GM23338 (cell line): Measurements from ENCODE around the gene NAE1. TPM values are rescaled to one million over a fixed set of nuclear protein-coding genes. Genes with fewer than 3 reads are reported as not detected.

Experiments used
- ATAC-seq: fragments of 200-7000 bp; cut with Tn5 transposase; 3 replicates; pipeline ENCODE4 v1.9.1; 2020
- DNase-seq: peaks from one replicate; pipeline ENCODE4 v3.0.0-alpha.2; 2015; ENCODE audit warnings: low spot score
- H2AFZ ChIP-seq: fragments of 200-600 bp; sonication (generic); 2 replicates; pipeline ENCODE4 v1.8.0; 2016; ENCODE audit warnings: antibody characterized with exemption, mild to moderate bottlenecking, moderate library complexity
- H3F3A ChIP-seq: fragments of 200-600 bp; sonication (generic); replicated peaks from 2 replicates; pipeline ENCODE4 v1.8.0; 2017; ENCODE audit warnings: antibody characterized with exemption, mixed run types, low read depth
- H3K27ac ChIP-seq: fragments of 200-600 bp; sonication (generic); 2 replicates; pipeline ENCODE4 v1.6.1; 2016; ENCODE audit warnings: low read depth
- H3K27me3 ChIP-seq: fragments of 200-600 bp; sonication (generic); 2 replicates; pipeline ENCODE4 v1.8.0; 2016; ENCODE audit warnings: mild to moderate bottlenecking, mixed run types, moderate library complexity; ENCODE audit not compliant: insufficient read depth
- H3K36me3 ChIP-seq: fragments of 200-600 bp; sonication (generic); 2 replicates; pipeline ENCODE4 v1.8.0; 2016; ENCODE audit warnings: mild to moderate bottlenecking; ENCODE audit not compliant: insufficient read depth
- H3K4me1 ChIP-seq: fragments of 200-600 bp; sonication (generic); 2 replicates; pipeline ENCODE4 v1.8.0; 2016; ENCODE audit warnings: mild to moderate bottlenecking, moderate library complexity; ENCODE audit not compliant: insufficient read depth
- H3K4me2 ChIP-seq: fragments of 200-600 bp; sonication (generic); 2 replicates; pipeline ENCODE4 v1.7.1; 2017; ENCODE audit warnings: mixed run types
- H3K4me3 ChIP-seq: fragments of 200-600 bp; sonication (generic); 2 replicates; pipeline ENCODE4 v1.6.1; 2016; ENCODE audit warnings: mixed run types
- H3K79me2 ChIP-seq: fragments of 200-600 bp; sonication (generic); replicated peaks from 2 replicates; pipeline ENCODE4 v1.8.0; 2017; ENCODE audit warnings: mild to moderate bottlenecking; ENCODE audit not compliant: insufficient read depth
- H3K9me2 ChIP-seq: fragments of 200-600 bp; sonication (generic); 2 replicates; pipeline ENCODE4 v1.8.0; 2017; ENCODE audit not compliant: insufficient read depth
- H4K20me1 ChIP-seq: fragments of 200-600 bp; sonication (generic); replicated peaks from 2 replicates; pipeline ENCODE4 v1.8.0; 2017; ENCODE audit warnings: mild to moderate bottlenecking; ENCODE audit not compliant: insufficient read depth
- H3K27ac Mint-ChIP-seq: 2 replicates; pipeline ENCODE4 v1.8.0; 2020; ENCODE audit warnings: inconsistent platforms, mild to moderate bottlenecking, moderate library complexity, mixed read lengths
- H3K27me3 Mint-ChIP-seq: 3 replicates; pipeline ENCODE4 v1.8.0; 2022; ENCODE audit warnings: low read depth, mild to moderate bottlenecking, moderate library complexity, mixed read lengths, inconsistent platforms; ENCODE audit not compliant: insufficient read depth, poor library complexity
- H3K36me3 Mint-ChIP-seq: 3 replicates; pipeline ENCODE4 v1.8.0; 2021; ENCODE audit warnings: low read depth, mild to moderate bottlenecking, inconsistent platforms, moderate library complexity, mixed read lengths
- H3K4me1 Mint-ChIP-seq: 3 replicates; pipeline ENCODE4 v1.8.0; 2020; ENCODE audit warnings: mild to moderate bottlenecking, inconsistent platforms, mixed read lengths
- H3K4me3 Mint-ChIP-seq: 3 replicates; pipeline ENCODE4 v1.8.0; 2021; ENCODE audit warnings: moderate library complexity, mild to moderate bottlenecking, inconsistent platforms, mixed read lengths
- H3K9me3 Mint-ChIP-seq: 3 replicates; pipeline ENCODE4 v1.8.0; 2020; ENCODE audit warnings: moderate library complexity, mild to moderate bottlenecking, inconsistent platforms, mixed read lengths
- CREB1 ChIP-seq: fragments of 250-450 bp; sonication (Bioruptor Pico); IDR thresholded peaks from 2 replicates; pipeline ENCODE4 v1.5.0; 2020; ENCODE audit warnings: low read depth, mild to moderate bottlenecking, moderate library complexity
- CTCF ChIP-seq, 2 experiments: fragments of 200-600 bp in 1 of 2; sonication (generic) in 1 of 2; conservative IDR thresholded peaks; 2 replicates each; pipeline versions ENCODE4 v1.5.1 to v1.6.1; 2016 to 2017; ENCODE audit warnings: antibody characterized with exemption in 2 of 2, low read depth in 2 of 2, mild to moderate bottlenecking in 2 of 2, moderate library complexity in 1 of 2
- EZH2 ChIP-seq: fragments of 200-600 bp; sonication (generic); IDR thresholded peaks from one replicate; pipeline ENCODE4 v1.8.0; 2017; ENCODE audit warnings: antibody characterized with exemption, mild to moderate bottlenecking, low read depth; ENCODE audit not compliant: unreplicated experiment
- EZH2phosphoT487 ChIP-seq: fragments of 200-600 bp; sonication (generic); IDR thresholded peaks from one replicate; pipeline ENCODE4 v1.8.1; 2018; ENCODE audit warnings: antibody characterized with exemption; ENCODE audit not compliant: unreplicated experiment
- JUNB ChIP-seq: IDR thresholded peaks from one replicate; pipeline ENCODE4 v1.6.1; 2016; ENCODE audit warnings: antibody characterized with exemption; ENCODE audit not compliant: unreplicated experiment
- NANOG ChIP-seq: IDR thresholded peaks from 2 replicates; pipeline ENCODE4 v1.6.1; 2016; ENCODE audit warnings: antibody characterized with exemption, borderline replicate concordance
- POLR2AphosphoS5 ChIP-seq: IDR thresholded peaks from 2 replicates; pipeline ENCODE4 v1.6.1; 2016; ENCODE audit warnings: antibody characterized with exemption, low read depth
- STAT1 ChIP-seq: IDR thresholded peaks from one replicate; pipeline ENCODE4 v1.6.1; 2016; ENCODE audit warnings: antibody characterized with exemption; ENCODE audit not compliant: unreplicated experiment
- ZNF114 ChIP-seq: fragments of 250-450 bp; sonication (Bioruptor Pico); IDR thresholded peaks from 2 replicates; pipeline ENCODE4 v1.5.0; 2020; ENCODE audit warnings: mild to moderate bottlenecking, moderate library complexity
- ZNF331 ChIP-seq: fragments of 250-450 bp; sonication (Bioruptor Pico); IDR thresholded peaks from 2 replicates; pipeline ENCODE4 v1.5.0; 2020; ENCODE audit warnings: low read depth, mild to moderate bottlenecking, moderate library complexity
- ZNF462 ChIP-seq: fragments of 250-450 bp; sonication (Bioruptor Pico); IDR thresholded peaks from 2 replicates; pipeline ENCODE4 v1.5.0; 2020; ENCODE audit warnings: mild to moderate bottlenecking, moderate library complexity
- polyA plus RNA-seq: library from polyadenylated mRNA; unstranded; fragments of >200 nt; fragmentation: Nextera tagmentation; extraction: Ambion mirVana; gene quantifications from 2 replicates; pipeline ENCODE4 v1.2.1, GENCODE V29; 2016
- total RNA-seq: library from RNA; depleted of rRNA; stranded (reverse); fragments of >200 nt; shearing (Covaris generic); gene quantifications from 2 replicates; pipeline ENCODE4 v1.2.3, GENCODE V29; 2014
- TF ChIP-seq, protein P1 (sequence below): IDR thresholded peaks from 2 replicates; pipeline ENCODE4 v1.6.1; 2016; ENCODE audit warnings: antibody characterized with exemption
- TF ChIP-seq, protein P2 (sequence below): IDR thresholded peaks from one replicate; pipeline ENCODE4 v1.6.1; 2018; ENCODE audit warnings: antibody characterized with exemption; ENCODE audit not compliant: unreplicated experiment

Gene NAE1
- total and polyA plus RNA-seq, 2 experiments from 2014 or later = 139 to 209 TPM

GRCh38 chr16:66847533-66848067 is 16.8 kb upstream of the NAE1 start:
- DNase-seq = no peak
- no peaks in the 10 kb centered on the region for H3K36me3 ChIP-seq
- H3K4me3 ChIP-seq = no peak overlapping the region
- no peaks in the 10 kb centered on the region for H3K79me2 ChIP-seq
- no peak for TF ChIP-seq POLR2AphosphoS5
- TF ChIP-seq NANOG = no peak
- no peak for TF ChIP-seq CTCF (conservative IDR thresholded peaks at IDR 0.05; ENCODE audit: low read depth in 2 of 2)
- TF ChIP-seq ZNF331 (CRISPR knock-in tag) = no peak
- TF ChIP-seq, protein P1, sequence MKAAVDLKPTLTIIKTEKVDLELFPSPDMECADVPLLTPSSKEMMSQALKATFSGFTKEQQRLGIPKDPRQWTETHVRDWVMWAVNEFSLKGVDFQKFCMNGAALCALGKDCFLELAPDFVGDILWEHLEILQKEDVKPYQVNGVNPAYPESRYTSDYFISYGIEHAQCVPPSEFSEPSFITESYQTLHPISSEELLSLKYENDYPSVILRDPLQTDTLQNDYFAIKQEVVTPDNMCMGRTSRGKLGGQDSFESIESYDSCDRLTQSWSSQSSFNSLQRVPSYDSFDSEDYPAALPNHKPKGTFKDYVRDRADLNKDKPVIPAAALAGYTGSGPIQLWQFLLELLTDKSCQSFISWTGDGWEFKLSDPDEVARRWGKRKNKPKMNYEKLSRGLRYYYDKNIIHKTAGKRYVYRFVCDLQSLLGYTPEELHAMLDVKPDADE = no peak
- TF ChIP-seq JUNB = no peak
- TF ChIP-seq STAT1 = no peak
- TF ChIP-seq CREB1 (CRISPR knock-in tag) = no peak
- no peak for TF ChIP-seq EZH2phosphoT487
- TF ChIP-seq, protein P2, sequence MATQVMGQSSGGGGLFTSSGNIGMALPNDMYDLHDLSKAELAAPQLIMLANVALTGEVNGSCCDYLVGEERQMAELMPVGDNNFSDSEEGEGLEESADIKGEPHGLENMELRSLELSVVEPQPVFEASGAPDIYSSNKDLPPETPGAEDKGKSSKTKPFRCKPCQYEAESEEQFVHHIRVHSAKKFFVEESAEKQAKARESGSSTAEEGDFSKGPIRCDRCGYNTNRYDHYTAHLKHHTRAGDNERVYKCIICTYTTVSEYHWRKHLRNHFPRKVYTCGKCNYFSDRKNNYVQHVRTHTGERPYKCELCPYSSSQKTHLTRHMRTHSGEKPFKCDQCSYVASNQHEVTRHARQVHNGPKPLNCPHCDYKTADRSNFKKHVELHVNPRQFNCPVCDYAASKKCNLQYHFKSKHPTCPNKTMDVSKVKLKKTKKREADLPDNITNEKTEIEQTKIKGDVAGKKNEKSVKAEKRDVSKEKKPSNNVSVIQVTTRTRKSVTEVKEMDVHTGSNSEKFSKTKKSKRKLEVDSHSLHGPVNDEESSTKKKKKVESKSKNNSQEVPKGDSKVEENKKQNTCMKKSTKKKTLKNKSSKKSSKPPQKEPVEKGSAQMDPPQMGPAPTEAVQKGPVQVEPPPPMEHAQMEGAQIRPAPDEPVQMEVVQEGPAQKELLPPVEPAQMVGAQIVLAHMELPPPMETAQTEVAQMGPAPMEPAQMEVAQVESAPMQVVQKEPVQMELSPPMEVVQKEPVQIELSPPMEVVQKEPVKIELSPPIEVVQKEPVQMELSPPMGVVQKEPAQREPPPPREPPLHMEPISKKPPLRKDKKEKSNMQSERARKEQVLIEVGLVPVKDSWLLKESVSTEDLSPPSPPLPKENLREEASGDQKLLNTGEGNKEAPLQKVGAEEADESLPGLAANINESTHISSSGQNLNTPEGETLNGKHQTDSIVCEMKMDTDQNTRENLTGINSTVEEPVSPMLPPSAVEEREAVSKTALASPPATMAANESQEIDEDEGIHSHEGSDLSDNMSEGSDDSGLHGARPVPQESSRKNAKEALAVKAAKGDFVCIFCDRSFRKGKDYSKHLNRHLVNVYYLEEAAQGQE = no peak
- TF ChIP-seq ZNF462 (CRISPR knock-in tag) = no peak
- no peak for TF ChIP-seq ZNF114 (CRISPR knock-in tag)
- no peak for TF ChIP-seq EZH2
- H3K27ac ChIP-seq = no peak overlapping the region
- no peaks in the 10 kb centered on the region for H4K20me1 ChIP-seq
- 0 out of 2 replicates have a peak, but pooled peaks cover 6% of the 10 kb centered on the region for H3F3A ChIP-seq
- ATAC-seq = no peak
- peaks cover 46% of the 10 kb centered on the region for H3K27me3 ChIP-seq
- H3K4me1 ChIP-seq = no peaks in the 10 kb centered on the region; the same call in 1 of the 2 replicates
- Mint-ChIP-seq H3K9me3 (no peaks in the 10 kb centered on the region; the same call in 2 of the 3 replicates), H3K27ac (no peak overlapping the region), H3K4me3 (no peak overlapping the region), H3K36me3 (no peaks in the 10 kb centered on the region), H3K4me1 (peaks cover 16% of the 10 kb centered on the region), H3K27me3 (peaks cover 37% of the 10 kb centered on the region)
- H3K4me2 ChIP-seq = no peak overlapping the region
- no peak overlapping the region for H2AFZ ChIP-seq
- no peaks in the 10 kb centered on the region; the same call in 1 of the 2 replicates for H3K9me2 ChIP-seq
